Activated T-cell treated with anti-CD3 and anti-CD28 coated beads, Interleukin-2, amount 50 U/mL, for 1 hour (primary cell): ENCODE data around the gene RAB6A.
"Not testable (repeated sequence)": the region's sequence is repeated elsewhere in the genome, so short reads cannot be mapped to it uniquely, and the experiment has no call there.

Experiments
- DNase-seq: peaks from one replicate; pipeline ENCODE4 v3.0.0-alpha.2; 2020

The RAB6A gene

GRCh38 chr11:73716153-73717056 is 44.5 kb downstream of the RAB6A start:
- no peak for DNase-seq

GRCh38 chr11:73715541-73715940 is 45.3 kb downstream of the RAB6A start:
- no peak for DNase-seq

- no peak for DNase-seq
Measured at GRCh38 chr11:73710964-73711363, 49.9 kb downstream of the RAB6A start.

GRCh38 chr11:73705053-73705452 is 55.8 kb downstream of the RAB6A start:
- no peak for DNase-seq

- DNase-seq = no peak
Measured at GRCh38 chr11:73693899-73694525, 66.9 kb downstream of the RAB6A start.

GRCh38 chr11:73680687-73681086 is 80.2 kb downstream of the RAB6A start:
- no peak for DNase-seq

GRCh38 chr11:73676552-73676951 is 84.3 kb downstream of the RAB6A start:
- DNase-seq = not testable (repeated sequence)

- DNase-seq = no peak
Measured at GRCh38 chr11:73671701-73672100, 89.2 kb downstream of the RAB6A start.

- DNase-seq = no peak
Measured at GRCh38 chr11:73670808-73671207, 90.1 kb downstream of the RAB6A start.

- DNase-seq = no peak
Measured at GRCh38 chr11:73667891-73668290, 93.0 kb downstream of the RAB6A start.

GRCh38 chr11:73664877-73665276 is 96.0 kb downstream of the RAB6A start:
- DNase-seq = no peak

- DNase-seq = no peak
Measured at GRCh38 chr11:73663604-73664495, 97.0 kb downstream of the RAB6A start.

GRCh38 chr11:73662445-73663157 is 98.3 kb downstream of the RAB6A start:
- no peak for DNase-seq

GRCh38 chr11:73661035-73661628 is 99.7 kb downstream of the RAB6A start:
- DNase-seq = peak; percentile 90

GRCh38 chr11:73660497-73661034 is 100.3 kb downstream of the RAB6A start:
- DNase-seq = no peak

- no peak for DNase-seq
Measured at GRCh38 chr11:73659961-73660360, 100.9 kb downstream of the RAB6A start.

GRCh38 chr11:73656985-73657384 is 103.9 kb downstream of the RAB6A start:
- DNase-seq = no peak

- no peak for DNase-seq
Measured at GRCh38 chr11:73655686-73656085, 105.2 kb downstream of the RAB6A start.

GRCh38 chr11:73654482-73655021 is 106.3 kb downstream of the RAB6A start:
- no peak for DNase-seq

GRCh38 chr11:73653996-73654395 is 106.9 kb downstream of the RAB6A start:
- no peak for DNase-seq

GRCh38 chr11:73652856-73653559 is 107.9 kb downstream of the RAB6A start:
- no peak for DNase-seq
